Progenitor cell of endocrine pancreas (in vitro differentiated cells): Measurements from ENCODE around the gene ZC3H10. TPM values are rescaled to one million over a fixed set of nuclear protein-coding genes. Genes with fewer than 3 reads are reported as not detected.
A peak's percentile ranks its signal among the peaks of the same experiment; 100 is the strongest.
"Not testable (repeated sequence)": the region's sequence is repeated elsewhere in the genome, so short reads cannot be mapped to it uniquely, and the experiment has no call there.

Source experiments
- DNase-seq: peaks from one replicate; pipeline ENCODE4 v3.0.0; 2021; ENCODE audit warnings: low spot score; ENCODE audit not compliant: unreplicated experiment
- H3K27ac Mint-ChIP-seq: 2 replicates; pipeline ENCODE4 v1.8.0; 2021; ENCODE audit warnings: mild to moderate bottlenecking, moderate library complexity, mixed read lengths
- H3K27me3 Mint-ChIP-seq: 2 replicates; pipeline ENCODE4 v1.8.0; 2021; ENCODE audit warnings: mixed read lengths
- H3K36me3 Mint-ChIP-seq: 2 replicates; pipeline ENCODE4 v1.8.0; 2022; ENCODE audit warnings: mixed read lengths; ENCODE audit not compliant: insufficient read depth
- H3K4me1 Mint-ChIP-seq: 2 replicates; pipeline ENCODE4 v1.8.0; 2021; ENCODE audit warnings: low read depth, mixed read lengths
- H3K4me3 Mint-ChIP-seq: 2 replicates; pipeline ENCODE4 v1.8.0; 2021; ENCODE audit warnings: low read depth, mild to moderate bottlenecking, moderate library complexity, mixed read lengths
- H3K9me3 Mint-ChIP-seq: 2 replicates; pipeline ENCODE4 v1.8.0; 2021; ENCODE audit warnings: low read depth, mixed read lengths
- long read RNA-seq: library from polyadenylated mRNA; unstranded; transcript quantifications from one replicate; pipeline ENCODE4 v2.0.0, GENCODE V29; 2020
- total RNA-seq: library from RNA; stranded (reverse); gene quantifications from 2 replicates; pipeline ENCODE4 v1.2.1, GENCODE V29; 2021
- TF ChIP-seq, protein P1 (sequence below): fragments of 200-600 bp; sonication (generic); IDR thresholded peaks from one replicate; pipeline ENCODE4 v1.5.0; 2021; ENCODE audit warnings: antibody characterized with exemption, mild to moderate bottlenecking; ENCODE audit not compliant: unreplicated experiment

ZC3H10 gene, protein sequence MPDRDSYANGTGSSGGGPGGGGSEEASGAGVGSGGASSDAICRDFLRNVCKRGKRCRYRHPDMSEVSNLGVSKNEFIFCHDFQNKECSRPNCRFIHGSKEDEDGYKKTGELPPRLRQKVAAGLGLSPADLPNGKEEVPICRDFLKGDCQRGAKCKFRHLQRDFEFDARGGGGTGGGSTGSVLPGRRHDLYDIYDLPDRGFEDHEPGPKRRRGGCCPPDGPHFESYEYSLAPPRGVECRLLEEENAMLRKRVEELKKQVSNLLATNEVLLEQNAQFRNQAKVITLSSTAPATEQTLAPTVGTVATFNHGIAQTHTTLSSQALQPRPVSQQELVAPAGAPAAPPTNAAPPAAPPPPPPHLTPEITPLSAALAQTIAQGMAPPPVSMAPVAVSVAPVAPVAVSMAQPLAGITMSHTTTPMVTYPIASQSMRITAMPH
- 12.0 and 13.8 TPM in 2 replicates for total RNA-seq
- long read RNA-seq, full-length matches to known transcripts = 7 of 7 reads
- long read RNA-seq, partial matches to known transcripts = 0 of 7 reads
- long read RNA-seq, other reads (novel, unspliced or antisense) = 0 of 7 reads

DNA sequence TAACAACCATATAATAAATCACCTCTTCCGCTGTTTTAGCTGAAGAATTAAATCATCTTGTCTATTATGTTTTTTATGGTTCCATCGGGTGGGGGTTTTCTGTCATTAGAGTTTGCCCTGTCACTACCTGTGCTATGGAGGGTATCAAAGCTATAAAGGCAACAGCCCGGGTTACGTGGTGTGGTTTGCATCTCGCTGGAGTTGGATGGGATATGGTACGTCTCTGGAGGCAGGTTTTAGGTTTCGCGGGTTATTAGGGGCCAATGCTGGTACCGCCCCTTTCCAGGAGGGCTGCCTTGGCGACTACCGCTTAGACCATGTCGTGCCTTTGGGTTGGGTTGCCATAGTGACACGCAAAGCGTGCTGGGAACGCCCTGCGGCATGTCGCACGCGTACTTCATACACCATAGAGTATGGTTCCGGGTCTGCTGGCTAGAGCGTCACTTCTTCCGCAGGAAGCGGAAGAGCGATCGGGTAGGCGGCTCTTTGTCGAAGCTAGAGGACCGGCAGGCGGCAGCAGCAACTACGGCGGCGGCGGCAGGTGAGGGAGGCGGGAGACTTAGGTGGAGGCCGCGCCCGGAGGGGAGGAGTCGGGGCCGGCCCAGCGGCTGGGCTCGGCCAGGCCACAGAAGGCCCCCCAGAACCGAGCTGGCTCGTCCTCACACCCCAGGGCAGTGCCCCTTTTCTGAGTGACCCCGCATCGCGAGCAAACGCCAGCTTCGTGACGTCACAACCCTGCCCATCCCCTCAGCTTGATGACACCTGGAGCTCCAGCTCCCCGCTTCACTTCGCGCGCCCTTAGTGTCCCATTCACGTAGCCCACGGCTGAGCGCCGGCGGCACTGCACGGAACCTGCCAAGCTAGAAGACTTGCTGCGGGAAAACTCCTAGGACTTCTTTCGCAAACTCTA, at the start of gene ZC3H10:
Gene ZC3H10, plus strand, starts transcription at position 489 of the 910 bp plus-strand sequence. CDS start 2,297 bp downstream, outside the sequence.
- DNase-seq = peak; percentile 92
- H3K27ac Mint-ChIP-seq = peak within 1 kb of the TSS; percentile 99
- H3K4me1 Mint-ChIP-seq = peaks cover 26% of the 10 kb centered on the region
- peak within 1 kb of the TSS; percentile 96 for H3K4me3 Mint-ChIP-seq
- H3K9me3 Mint-ChIP-seq = no peaks in the 10 kb centered on the region
- H3K27me3 Mint-ChIP-seq = no peaks in the 10 kb centered on the region
- H3K36me3 Mint-ChIP-seq = peaks cover 19% of the 10 kb centered on the region
- TF ChIP-seq, protein P1, sequence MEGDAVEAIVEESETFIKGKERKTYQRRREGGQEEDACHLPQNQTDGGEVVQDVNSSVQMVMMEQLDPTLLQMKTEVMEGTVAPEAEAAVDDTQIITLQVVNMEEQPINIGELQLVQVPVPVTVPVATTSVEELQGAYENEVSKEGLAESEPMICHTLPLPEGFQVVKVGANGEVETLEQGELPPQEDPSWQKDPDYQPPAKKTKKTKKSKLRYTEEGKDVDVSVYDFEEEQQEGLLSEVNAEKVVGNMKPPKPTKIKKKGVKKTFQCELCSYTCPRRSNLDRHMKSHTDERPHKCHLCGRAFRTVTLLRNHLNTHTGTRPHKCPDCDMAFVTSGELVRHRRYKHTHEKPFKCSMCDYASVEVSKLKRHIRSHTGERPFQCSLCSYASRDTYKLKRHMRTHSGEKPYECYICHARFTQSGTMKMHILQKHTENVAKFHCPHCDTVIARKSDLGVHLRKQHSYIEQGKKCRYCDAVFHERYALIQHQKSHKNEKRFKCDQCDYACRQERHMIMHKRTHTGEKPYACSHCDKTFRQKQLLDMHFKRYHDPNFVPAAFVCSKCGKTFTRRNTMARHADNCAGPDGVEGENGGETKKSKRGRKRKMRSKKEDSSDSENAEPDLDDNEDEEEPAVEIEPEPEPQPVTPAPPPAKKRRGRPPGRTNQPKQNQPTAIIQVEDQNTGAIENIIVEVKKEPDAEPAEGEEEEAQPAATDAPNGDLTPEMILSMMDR = peak; percentile 54

DNA sequence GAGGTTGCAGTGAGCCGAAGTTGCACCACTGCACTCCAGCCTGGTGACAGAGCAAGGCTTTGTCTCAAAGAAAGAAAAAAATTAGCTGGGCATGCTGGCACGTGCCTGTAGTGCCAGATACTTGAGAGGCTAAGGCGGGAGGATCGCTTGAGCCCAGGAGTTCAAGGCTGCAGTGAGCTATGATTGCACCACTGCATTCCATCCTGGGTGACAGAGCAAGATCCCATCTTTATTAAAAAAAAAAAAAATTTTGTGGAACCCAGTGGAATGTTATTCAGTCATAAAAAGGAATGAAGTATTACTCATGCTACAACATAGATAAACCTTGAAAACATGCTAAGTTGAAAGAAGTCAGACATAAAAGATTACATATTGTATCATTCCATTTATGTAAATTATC, 46.4 kb upstream of the ZC3H10 start:
- no peaks in the 10 kb centered on the region for H3K27me3 Mint-ChIP-seq
- no peaks in the 10 kb centered on the region for H3K36me3 Mint-ChIP-seq
- H3K27ac Mint-ChIP-seq = no peak overlapping the region
- peaks cover 3% of the 10 kb centered on the region for H3K4me1 Mint-ChIP-seq
- TF ChIP-seq, protein P1 = no peak
- H3K9me3 Mint-ChIP-seq = no peaks in the 10 kb centered on the region
- DNase-seq = no peak
- no peak overlapping the region for H3K4me3 Mint-ChIP-seq

DNA sequence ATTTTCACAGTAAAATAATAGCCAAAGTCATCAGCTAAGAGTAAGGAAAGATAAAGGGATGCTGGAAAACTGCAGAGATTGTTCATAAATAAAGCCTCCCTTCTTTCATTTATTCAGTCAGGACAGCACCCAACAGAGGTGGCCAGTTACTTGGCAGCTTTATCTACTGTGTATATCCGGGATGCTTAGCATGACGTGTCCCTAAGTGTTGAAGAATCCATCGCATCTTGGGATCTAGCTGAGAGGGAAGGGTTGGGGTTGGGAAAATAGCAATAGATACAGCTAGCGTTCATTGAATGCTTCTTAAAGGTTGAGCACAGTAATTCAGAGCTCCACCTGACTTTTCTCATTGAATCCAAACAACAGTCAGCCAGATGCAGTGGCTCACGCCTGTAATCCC, 43.7 kb upstream of the ZC3H10 start:
- Mint-ChIP-seq H3K4me3 (no peak overlapping the region), H3K27me3 (no peaks in the 10 kb centered on the region), H3K9me3 (no peaks in the 10 kb centered on the region), H3K4me1 (peaks cover 6% of the 10 kb centered on the region), H3K36me3 (no peaks in the 10 kb centered on the region), H3K27ac (no peak overlapping the region)
- TF ChIP-seq, protein P1 = no peak
- DNase-seq = no peak

DNA sequence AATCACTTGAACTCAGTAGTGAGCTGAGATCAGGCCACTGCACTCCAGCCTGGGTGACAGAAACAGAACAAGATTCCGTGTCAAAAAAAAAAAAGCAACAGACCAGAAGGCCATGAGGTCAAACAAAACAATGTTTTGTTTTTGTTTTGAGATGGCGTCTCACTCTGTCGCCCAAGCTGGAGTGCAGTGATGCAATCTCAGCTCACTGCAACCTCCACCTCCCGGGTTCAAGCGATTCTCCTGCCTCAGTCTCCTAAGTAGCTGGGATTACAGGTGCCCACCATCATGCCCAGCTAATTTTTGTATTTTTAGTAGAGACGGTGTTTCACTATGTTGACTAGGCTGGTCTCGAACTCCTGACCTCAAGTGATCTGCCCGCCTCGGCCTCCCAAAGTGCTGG, 40.1 kb upstream of the ZC3H10 start:
- H3K27ac Mint-ChIP-seq = not testable (repeated sequence)

DNA sequence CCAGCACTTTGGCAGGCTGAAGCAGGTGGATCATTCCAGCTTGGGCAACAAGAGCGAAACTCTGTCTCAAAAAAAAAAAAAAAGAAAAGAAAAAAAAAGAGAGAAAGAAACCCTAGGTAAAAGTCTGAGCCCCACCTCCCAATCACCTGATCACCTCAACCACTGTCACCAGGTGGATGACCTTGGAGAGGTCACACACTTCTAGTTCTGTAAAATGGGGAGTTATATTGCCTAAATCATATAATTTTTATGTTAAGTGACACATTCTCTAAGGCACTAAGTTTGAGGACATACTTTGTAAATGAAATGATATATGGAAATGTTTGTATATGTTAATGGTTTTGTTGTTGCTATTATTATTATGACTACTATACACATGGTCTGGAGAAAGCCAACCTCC, 39.6 kb upstream of the ZC3H10 start:
- TF ChIP-seq, protein P1 = no peak
- Mint-ChIP-seq H3K4me3 (peak overlapping the region; percentile 93), H3K27me3 (no peaks in the 10 kb centered on the region), H3K4me1 (peaks cover 22% of the 10 kb centered on the region), H3K36me3 (no peaks in the 10 kb centered on the region), H3K27ac (peak overlapping the region; percentile 99), H3K9me3 (no peaks in the 10 kb centered on the region)
- DNase-seq = no peak

More for the DNA sequence above, 40.1 kb upstream of the ZC3H10 start:
- H3K4me1 Mint-ChIP-seq = peaks cover 22% of the 10 kb centered on the region
- not testable (repeated sequence) for H3K36me3 Mint-ChIP-seq, H3K27me3 Mint-ChIP-seq, DNase-seq, H3K9me3 Mint-ChIP-seq
- H3K4me3 Mint-ChIP-seq = peak overlapping the region; percentile 40
